ENCODE data around the gene WDR3.
A peak's percentile ranks its signal among the peaks of the same experiment; 100 is the strongest.

WDR3 gene

GRCh38 chr1:117970252-117970651 lies 40.7 kb downstream of the WDR3 start:
- no peak for TF ChIP-seq CTCF (IDR thresholded peaks at IDR 0.05; ENCODE audit: insufficient read depth, low read depth, low read length, missing control alignments)
- no peak overlapping the region for H3K4me3 ChIP-seq (ENCODE audit: low read depth, low read length)
- no peak for DNase-seq (ENCODE audit: low read depth)

- TF ChIP-seq CTCF (IDR thresholded peaks at IDR 0.05; ENCODE audit: insufficient read depth, low read depth, low read length, missing control alignments) = no peak
- no peak for DNase-seq (ENCODE audit: low read depth)
These were observed 42.2 kb downstream of the WDR3 start for GRCh38 chr1:117971777-117972176.

GRCh38 chr1:117976381-117976780 lies 46.8 kb downstream of the WDR3 start:
- no peak for DNase-seq (ENCODE audit: low read depth)
- TF ChIP-seq CTCF (IDR thresholded peaks at IDR 0.05; ENCODE audit: insufficient read depth, low read depth, low read length, missing control alignments) = no peak
- no peak overlapping the region for H3K4me3 ChIP-seq (ENCODE audit: low read depth, low read length)

More at GRCh38 chr1:117971777-117972176, 42.2 kb downstream of the WDR3 start:
- no peak overlapping the region for H3K4me3 ChIP-seq (ENCODE audit: low read depth, low read length)

- no peak for DNase-seq (ENCODE audit: low read depth)
- no peak for TF ChIP-seq CTCF (IDR thresholded peaks at IDR 0.05; ENCODE audit: insufficient read depth, low read depth, low read length, missing control alignments)
These were observed 52.1 kb downstream of the WDR3 start for GRCh38 chr1:117981455-117982192.

GRCh38 chr1:117985239-117985638 lies 55.7 kb downstream of the WDR3 start:
- no peak overlapping the region for H3K4me3 ChIP-seq (ENCODE audit: low read depth, low read length)
- TF ChIP-seq CTCF (IDR thresholded peaks at IDR 0.05; ENCODE audit: insufficient read depth, low read depth, low read length, missing control alignments) = no peak
- no peak for DNase-seq (ENCODE audit: low read depth)

More at GRCh38 chr1:117981455-117982192, 52.1 kb downstream of the WDR3 start:
- H3K4me3 ChIP-seq (ENCODE audit: low read depth, low read length) = no peak overlapping the region

DNA sequence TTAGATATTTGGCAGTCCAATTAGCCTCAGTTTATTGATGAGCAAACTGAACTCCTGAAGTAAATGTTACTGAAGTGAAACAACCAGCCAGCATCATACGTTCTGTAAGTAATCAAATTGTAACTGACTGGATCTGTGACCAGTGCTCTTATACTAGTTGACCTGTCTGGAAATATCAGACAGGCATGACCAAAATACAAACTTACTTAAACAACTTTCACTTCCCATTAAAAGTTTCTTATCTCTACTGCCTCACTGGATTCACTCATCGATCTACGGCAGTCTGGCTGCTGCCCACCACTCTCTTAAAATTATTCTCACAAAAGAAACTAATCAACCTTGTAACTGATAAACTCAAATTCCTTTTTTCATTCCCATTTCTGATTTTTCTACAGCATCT lies 56.4 kb downstream of the WDR3 start:
- H3K4me3 ChIP-seq (ENCODE audit: low read depth, low read length) = no peak overlapping the region
- no peak for TF ChIP-seq CTCF (IDR thresholded peaks at IDR 0.05; ENCODE audit: insufficient read depth, low read depth, low read length, missing control alignments)
- DNase-seq (ENCODE audit: low read depth) = peak; percentile 4

- TF ChIP-seq CTCF (IDR thresholded peaks at IDR 0.05; ENCODE audit: insufficient read depth, low read depth, low read length, missing control alignments) = no peak
- H3K4me3 ChIP-seq (ENCODE audit: low read depth, low read length) = no peak overlapping the region
- DNase-seq (ENCODE audit: low read depth) = no peak
These were observed 74.8 kb downstream of the WDR3 start for GRCh38 chr1:118004312-118004711.
